Ascending aorta (tissue), 2 donors: Measurements from ENCODE around the gene ERICH4. TPM values are rescaled to one million over a fixed set of nuclear protein-coding genes. Genes with fewer than 3 reads are reported as not detected.
"Not testable (repeated sequence)": the region's sequence is repeated elsewhere in the genome, so short reads cannot be mapped to it uniquely, and the experiment has no call there.

Experiments
- DNase-seq, 2 donors: peaks; one replicate each; pipeline ENCODE4 v3.0.0-alpha.2; 2019; ENCODE audit warnings: low spot score in 2 of 2
- H3K27ac ChIP-seq, 2 donors: fragments of 200-600 bp; sonication (generic); one replicate each; pipeline ENCODE4 v1.5.1; 2016 to 2017; ENCODE audit warnings: mild to moderate bottlenecking in 1 of 2
- H3K27me3 ChIP-seq: fragments of 200-600 bp; sonication (generic); one replicate; pipeline ENCODE4 v1.5.1; 2017
- H3K36me3 ChIP-seq, 2 donors: fragments of 200-600 bp; sonication (generic); one replicate each; pipeline ENCODE4 v1.5.1; 2016
- H3K4me1 ChIP-seq, 2 donors: fragments of 200-600 bp; sonication (generic); one replicate each; pipeline ENCODE4 v1.5.1; 2016 to 2017; ENCODE audit warnings: mild to moderate bottlenecking in 1 of 2
- H3K4me3 ChIP-seq, 2 donors: fragments of 200-600 bp; sonication (generic); one replicate each; pipeline ENCODE4 v1.5.1; 2016 to 2017; ENCODE audit warnings: mild to moderate bottlenecking in 1 of 2
- H3K9me3 ChIP-seq, 2 donors: fragments of 200-600 bp; sonication (generic); one replicate each; pipeline ENCODE4 v1.5.1; 2016
- intact Hi-C: fragments of 100-400 bp; cut with DNase I; formaldehyde crosslinking; loops from one replicate; pipeline ENCODE4 v1.15.1; 2023
- total RNA-seq: library from RNA; depleted of rRNA; stranded (reverse); fragments of >200 nt; gene quantifications from one replicate; pipeline ENCODE4 v1.1.0, GENCODE V29; 2016
- TF ChIP-seq, protein P1 (sequence below), 3 experiments: fragments of 200-600 bp in 2 of 3; fragments of 450-650 bp in 1 of 3; sonication (generic) in 2 of 3; IDR thresholded peaks; one replicate each; pipeline ENCODE4 v1.5.1; 2016 to 2019; ENCODE audit warnings: antibody characterized with exemption in 3 of 3, mild to moderate bottlenecking in 1 of 3, moderate library complexity in 1 of 3

ERICH4 gene
- total RNA-seq, 1 donor from 2014 or later = not detected

DNA sequence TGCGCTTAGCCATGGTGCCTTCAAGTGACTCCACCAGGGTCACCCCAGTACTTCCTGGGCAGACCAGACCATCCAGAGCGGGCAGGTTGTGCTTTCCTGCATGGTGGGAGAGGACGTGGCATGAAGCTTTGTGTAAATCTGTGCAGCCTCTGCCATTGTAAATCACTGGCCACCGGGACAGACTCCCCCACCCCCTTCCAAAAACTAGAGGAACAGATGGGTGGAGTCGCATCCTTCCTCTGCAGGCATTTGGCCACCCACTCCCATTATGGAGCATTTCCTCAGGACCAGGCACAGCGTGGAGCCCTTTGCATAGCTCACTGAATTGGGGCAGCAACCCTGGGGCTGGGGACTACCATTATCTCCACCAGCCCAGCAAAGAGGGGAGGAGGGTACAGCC is 37.2 kb upstream of the ERICH4 start:
- no peak overlapping the region for H3K27ac ChIP-seq
- no peak overlapping the region for H3K4me3 ChIP-seq
- TF ChIP-seq, protein P1, sequence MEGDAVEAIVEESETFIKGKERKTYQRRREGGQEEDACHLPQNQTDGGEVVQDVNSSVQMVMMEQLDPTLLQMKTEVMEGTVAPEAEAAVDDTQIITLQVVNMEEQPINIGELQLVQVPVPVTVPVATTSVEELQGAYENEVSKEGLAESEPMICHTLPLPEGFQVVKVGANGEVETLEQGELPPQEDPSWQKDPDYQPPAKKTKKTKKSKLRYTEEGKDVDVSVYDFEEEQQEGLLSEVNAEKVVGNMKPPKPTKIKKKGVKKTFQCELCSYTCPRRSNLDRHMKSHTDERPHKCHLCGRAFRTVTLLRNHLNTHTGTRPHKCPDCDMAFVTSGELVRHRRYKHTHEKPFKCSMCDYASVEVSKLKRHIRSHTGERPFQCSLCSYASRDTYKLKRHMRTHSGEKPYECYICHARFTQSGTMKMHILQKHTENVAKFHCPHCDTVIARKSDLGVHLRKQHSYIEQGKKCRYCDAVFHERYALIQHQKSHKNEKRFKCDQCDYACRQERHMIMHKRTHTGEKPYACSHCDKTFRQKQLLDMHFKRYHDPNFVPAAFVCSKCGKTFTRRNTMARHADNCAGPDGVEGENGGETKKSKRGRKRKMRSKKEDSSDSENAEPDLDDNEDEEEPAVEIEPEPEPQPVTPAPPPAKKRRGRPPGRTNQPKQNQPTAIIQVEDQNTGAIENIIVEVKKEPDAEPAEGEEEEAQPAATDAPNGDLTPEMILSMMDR (IDR thresholded peaks at IDR 0.05) = no peak
- no peaks in the 10 kb centered on the region for H3K27me3 ChIP-seq
- H3K9me3 ChIP-seq = no peaks in the 10 kb centered on the region
- peaks cover 5 to 6% of the 10 kb centered on the region in 2 donors for H3K36me3 ChIP-seq
- intact Hi-C loops = no loop called here
- H3K4me1 ChIP-seq = peaks cover 0 to 6% of the 10 kb centered on the region in 2 donors
- no peak for DNase-seq

DNA sequence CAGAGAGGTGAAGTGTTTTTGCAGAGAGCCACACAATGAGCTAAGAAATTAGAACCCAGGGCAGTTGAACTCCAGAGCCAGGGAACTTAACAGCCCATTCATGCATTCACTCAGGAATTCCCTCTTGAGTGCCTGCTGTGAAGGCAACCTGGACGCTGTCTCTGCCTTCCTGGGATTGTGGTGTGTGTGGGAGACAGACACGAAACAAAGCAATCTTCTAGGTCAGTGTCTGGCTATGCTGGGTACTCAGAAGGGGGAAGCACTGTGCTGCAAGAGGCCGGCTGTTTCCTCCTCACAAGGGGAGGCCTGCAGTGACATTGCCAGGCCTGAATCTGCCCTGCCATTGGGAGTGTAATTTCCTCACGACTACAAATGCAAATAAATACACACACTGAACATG is 35.7 kb upstream of the ERICH4 start:
- Histone ChIP-seq H3K36me3 (peaks cover 13 to 19% of the 10 kb centered on the region in 2 donors), H3K27ac (no peak overlapping the region)
- intact Hi-C loops = no loop called here

DNA sequence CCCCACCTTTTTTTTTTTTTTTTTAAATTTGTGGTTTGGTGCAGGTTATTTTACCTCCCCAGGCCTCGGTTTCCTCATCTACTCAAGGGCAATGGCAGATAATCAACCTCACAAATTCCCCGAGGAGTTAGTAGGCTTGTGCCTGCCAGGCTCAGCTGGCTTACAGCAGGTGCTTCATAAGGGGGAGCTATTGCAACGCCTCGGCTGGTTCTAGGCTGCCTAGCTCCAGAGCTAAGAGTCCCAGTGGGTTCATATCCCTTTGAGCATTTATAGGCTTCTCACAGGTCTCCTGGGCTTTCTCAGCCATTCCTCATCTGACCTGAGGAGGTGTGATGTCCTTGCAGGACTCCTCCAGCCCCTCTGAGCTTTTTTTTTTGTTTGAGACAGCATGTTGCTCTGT is 34.7 kb upstream of the ERICH4 start:
- DNase-seq = no peak
- H3K27ac ChIP-seq = no peak overlapping the region
- H3K36me3 ChIP-seq = peaks cover 20 to 24% of the 10 kb centered on the region in 2 donors
- no peak overlapping the region for H3K4me3 ChIP-seq
- no peaks in the 10 kb centered on the region for H3K27me3 ChIP-seq
- TF ChIP-seq, protein P1 (IDR thresholded peaks at IDR 0.05) = no peak
- H3K4me1 ChIP-seq = peaks cover 0 to 6% of the 10 kb centered on the region in 2 donors
- H3K9me3 ChIP-seq = no peaks in the 10 kb centered on the region
- intact Hi-C loops = no loop called here

More for the DNA sequence above, 35.7 kb upstream of the ERICH4 start:
- Histone ChIP-seq H3K4me3 (no peak overlapping the region), H3K27me3 (no peaks in the 10 kb centered on the region), H3K4me1 (peaks cover 0 to 6% of the 10 kb centered on the region in 2 donors), H3K9me3 (no peaks in the 10 kb centered on the region)
- TF ChIP-seq, protein P1 (IDR thresholded peaks at IDR 0.05) = no peak
- DNase-seq = no peak

DNA sequence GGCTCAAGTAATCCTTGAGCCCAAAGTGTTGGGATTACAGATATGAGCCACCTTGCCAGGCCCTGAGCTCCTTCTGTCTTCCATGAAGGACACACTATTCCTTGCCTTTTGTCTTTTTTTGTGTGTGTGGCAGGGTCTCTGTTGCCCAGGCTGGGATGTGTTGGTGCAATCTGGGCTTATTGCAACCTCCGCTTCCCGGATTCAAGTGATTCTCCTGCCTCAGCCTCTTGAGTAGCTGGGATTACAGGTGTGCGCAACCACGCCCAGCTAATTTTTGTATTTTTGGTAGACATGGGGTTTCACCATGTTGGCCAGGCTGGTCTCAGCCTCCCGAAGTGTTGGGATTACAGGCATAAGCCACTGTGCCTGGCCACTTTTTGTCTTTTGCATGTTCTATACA is 34.1 kb upstream of the ERICH4 start:
- H3K4me1 ChIP-seq, DNase-seq, intact Hi-C loops, H3K4me3 ChIP-seq, H3K9me3 ChIP-seq, H3K27me3 ChIP-seq: not testable (repeated sequence)
- Histone ChIP-seq H3K27ac (peak overlapping the region in 1 of 2 donors; percentile 9), H3K36me3 (peaks cover 26 to 28% of the 10 kb centered on the region in 2 donors)

DNA sequence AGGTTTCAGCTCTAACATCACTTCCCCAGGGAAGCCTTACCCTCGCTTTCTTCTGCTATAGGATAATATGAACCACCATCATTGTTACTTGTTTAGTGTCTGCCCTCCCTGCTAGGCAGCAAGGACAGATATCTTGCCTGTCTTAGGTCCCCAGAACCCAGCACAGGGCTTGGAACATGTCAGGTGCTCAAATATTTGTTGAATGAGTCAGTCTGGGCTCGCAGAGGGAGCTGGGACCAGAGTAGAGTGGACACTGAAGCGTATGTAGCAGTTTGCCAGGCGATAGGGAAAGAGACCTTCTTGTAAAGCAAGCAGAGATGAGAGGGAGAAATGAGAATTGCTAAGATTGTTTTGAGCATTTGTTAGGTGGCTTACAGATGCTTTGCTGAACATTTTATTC is 33.7 kb upstream of the ERICH4 start:
- Histone ChIP-seq H3K27me3 (no peaks in the 10 kb centered on the region), H3K27ac (peak overlapping the region in 1 of 2 donors; percentile 9), H3K36me3 (peaks cover 30 to 33% of the 10 kb centered on the region in 2 donors), H3K4me1 (peaks cover 0 to 6% of the 10 kb centered on the region in 2 donors), H3K4me3 (no peak overlapping the region), H3K9me3 (no peaks in the 10 kb centered on the region)
- TF ChIP-seq, protein P1 (IDR thresholded peaks at IDR 0.05) = no peak
- DNase-seq = no peak
- intact Hi-C loops = no loop called here

DNA sequence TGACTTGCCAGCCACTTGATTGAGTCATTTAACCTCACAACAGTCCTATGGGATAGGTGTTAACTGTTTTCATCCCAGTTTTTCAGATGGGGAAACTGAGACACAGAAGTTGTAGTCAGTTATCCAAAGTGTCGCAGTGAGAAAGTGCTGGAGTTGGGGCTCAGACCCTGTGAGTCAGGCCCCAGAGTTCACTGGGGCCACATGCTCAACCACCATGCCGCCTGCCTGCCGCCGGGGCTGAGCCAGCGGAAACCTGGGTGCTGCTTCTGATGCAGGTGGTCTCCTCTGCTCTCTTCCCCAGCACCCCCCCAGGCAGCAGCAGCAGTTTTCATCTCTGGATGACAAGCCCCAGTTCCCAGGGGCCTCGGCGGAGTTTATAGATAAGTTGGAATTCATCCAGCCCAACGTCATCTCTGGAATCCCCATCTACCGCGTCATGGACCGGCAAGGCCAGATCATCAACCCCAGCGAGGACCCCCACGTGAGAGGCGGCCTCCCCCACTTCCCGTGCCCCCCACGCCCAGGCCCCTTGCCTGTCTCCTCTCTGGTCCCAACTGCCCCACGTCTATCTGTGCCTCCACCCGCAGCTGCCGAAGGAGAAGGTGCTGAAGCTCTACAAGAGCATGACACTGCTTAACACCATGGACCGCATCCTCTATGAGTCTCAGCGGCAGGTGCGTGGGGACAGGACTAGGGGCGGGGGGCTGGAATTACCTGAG is 32.5 kb upstream of the ERICH4 start:
- H3K27ac ChIP-seq = peak overlapping the region in 1 of 2 donors; percentile 3
- H3K4me3 ChIP-seq = no peak overlapping the region
- H3K36me3 ChIP-seq = peaks cover 42 to 45% of the 10 kb centered on the region in 2 donors
- H3K9me3 ChIP-seq = no peaks in the 10 kb centered on the region
- H3K27me3 ChIP-seq = no peaks in the 10 kb centered on the region
- TF ChIP-seq, protein P1 (IDR thresholded peaks at IDR 0.05) = no peak
- no peak for DNase-seq
- intact Hi-C loops = no loop called here
- H3K4me1 ChIP-seq = peaks cover 0 to 6% of the 10 kb centered on the region in 2 donors
